PC-3 (cell line): ENCODE results near the gene AKNA. TPM values are rescaled to one million over a fixed set of nuclear protein-coding genes. Genes with fewer than 3 reads are reported as not detected.

Experiments
- ATAC-seq: fragments of 200-7000 bp; cut with Tn5 transposase; 2 replicates; pipeline ENCODE4 v1.9.1; 2020; ENCODE audit warnings: mild to moderate bottlenecking, moderate library complexity
- BruUV-seq: library from RNA; stranded (reverse); fragments of 400-500 nt; replicated peaks from 2 replicates; lab custom pipeline; 2021; lab: Mats Ljungman, UMichigan
- CTCF ChIA-PET: fragments of 300-600 bp; sonication (Branson Sonifier 250); formaldehyde crosslinking; loops from one replicate; lab custom pipeline; 2022; ENCODE audit warnings: antibody characterized with exemption; lab: Charles Lee
- POLR2A ChIA-PET: fragments of 300-600 bp; sonication (Branson Sonifier 250); formaldehyde crosslinking; loops from one replicate; lab custom pipeline; 2022; ENCODE audit warnings: antibody characterized with exemption; ENCODE audit not compliant: unreplicated experiment; lab: Charles Lee
- DNase-seq: peaks from one replicate; pipeline ENCODE4 v3.0.0-alpha.2; 2015
- H2AFZ ChIP-seq: fragments of 300-600 bp; sonication (generic); 2 replicates; pipeline ENCODE4 v1.6.0; 2016; ENCODE audit warnings: antibody characterized with exemption, low read length
- H3F3A ChIP-seq: fragments of 300-600 bp; sonication (generic); one replicate; pipeline ENCODE4 v1.6.0; 2017; ENCODE audit warnings: antibody characterized with exemption, low read length, control low read depth, mild to moderate bottlenecking; ENCODE audit not compliant: unreplicated experiment
- H3K27ac ChIP-seq: fragments of 300-600 bp; sonication (generic); 2 replicates; pipeline ENCODE4 v1.5.1; 2016; ENCODE audit warnings: mild to moderate bottlenecking, low read length
- H3K27me3 ChIP-seq: fragments of 300-600 bp; sonication (generic); 2 replicates; pipeline ENCODE4 v1.6.1; 2016; ENCODE audit warnings: low read length, mixed read lengths
- H3K36me3 ChIP-seq: fragments of 300-600 bp; sonication (generic); 2 replicates; pipeline ENCODE4 v1.6.1; 2016; ENCODE audit warnings: low read depth, mixed run types, low read length, mixed read lengths
- H3K4me1 ChIP-seq: fragments of 300-600 bp; sonication (generic); 2 replicates; pipeline ENCODE4 v1.5.1; 2016; ENCODE audit warnings: low read length; ENCODE audit not compliant: insufficient read depth
- H3K4me2 ChIP-seq: fragments of 300-600 bp; sonication (generic); 2 replicates; pipeline ENCODE4 v1.6.0; 2016; ENCODE audit warnings: low read length
- H3K4me3 ChIP-seq: fragments of 300-600 bp; sonication (generic); 2 replicates; pipeline ENCODE4 v1.5.1; 2016; ENCODE audit warnings: mild to moderate bottlenecking, low read length, mixed read lengths
- H3K79me2 ChIP-seq: fragments of 300-600 bp; sonication (generic); 2 replicates; pipeline ENCODE4 v1.6.1; 2017; ENCODE audit warnings: low read length, mixed read lengths
- H3K9ac ChIP-seq: fragments of 300-600 bp; sonication (generic); 2 replicates; pipeline ENCODE4 v1.6.0; 2016; ENCODE audit warnings: mild to moderate bottlenecking, low read length
- H3K9me2 ChIP-seq: fragments of 300-600 bp; sonication (generic); replicated peaks from 2 replicates; pipeline ENCODE4 v1.6.1; 2016; ENCODE audit warnings: mixed run types, low read length, mixed read lengths
- H3K9me3 ChIP-seq: fragments of 300-600 bp; sonication (generic); 2 replicates; pipeline ENCODE4 v1.6.1; 2016; ENCODE audit warnings: low read length, mixed read lengths
- H4K20me1 ChIP-seq: fragments of 300-600 bp; sonication (generic); 2 replicates; pipeline ENCODE4 v1.6.1; 2016; ENCODE audit warnings: low read length, mixed read lengths
- CTCF ChIP-seq: fragments of 300-600 bp; sonication (generic); conservative IDR thresholded peaks from 2 replicates; pipeline ENCODE4 v1.5.1; 2017; ENCODE audit warnings: antibody characterized with exemption, low read depth, mild to moderate bottlenecking, low read length
- EZH2 ChIP-seq: fragments of 300-600 bp; sonication (generic); IDR thresholded peaks from one replicate; pipeline ENCODE4 v1.6.1; 2017; ENCODE audit warnings: antibody characterized with exemption, mild to moderate bottlenecking, low read length; ENCODE audit not compliant: unreplicated experiment
- EZH2phosphoT487 ChIP-seq: fragments of 300-600 bp; sonication (generic); IDR thresholded peaks from 2 replicates; pipeline ENCODE4 v1.6.1; 2018; ENCODE audit warnings: mild to moderate bottlenecking, antibody characterized with exemption, low read length, borderline replicate concordance
- intact Hi-C: fragments of 100-400 bp; cut with micrococcal nuclease; formaldehyde crosslinking; loops from 2 replicates; pipeline ENCODE4 v1.9.0; 2023
- total RNA-seq: library from RNA; depleted of rRNA; stranded (reverse); fragments of >200 nt; gene quantifications from 2 replicates; pipeline ENCODE4 v1.2.3, GENCODE V29; 2014

Gene AKNA
- total RNA-seq, 1 experiment from 2014 or later = 9.1 TPM

GRCh38 chr9:114400772-114401171 lies 13.0 kb upstream of the AKNA start:
- no peak overlapping the region for H3K4me2 ChIP-seq
- no peaks in the 10 kb centered on the region for H3K9me3 ChIP-seq
- H3K36me3 ChIP-seq = no peaks in the 10 kb centered on the region
- no peak overlapping the region for H3K4me3 ChIP-seq
- TF ChIP-seq CTCF (no peak), EZH2 (no peak), EZH2phosphoT487 (no peak)
- intact Hi-C loops = loop anchor here (10.0 kb wide), 1 partner anchor 254 kb away; the partner anchor contains the start of gene TEX53
- no peaks in the 10 kb centered on the region for H3K9me2 ChIP-seq
- H3K9ac ChIP-seq = no peak overlapping the region
- peaks cover 7% of the 10 kb centered on the region; the same call in 1 of the 2 replicates for H3K4me1 ChIP-seq
- no TSS peak for BruUV-seq
- no peak for ATAC-seq
- H4K20me1 ChIP-seq = no peaks in the 10 kb centered on the region
- peaks cover 10% of the 10 kb centered on the region; the same call in 1 of the 2 replicates for H3K79me2 ChIP-seq
- no peaks in the 10 kb centered on the region for H3F3A ChIP-seq
- CTCF ChIA-PET = no interaction called here
- POLR2A ChIA-PET = no interaction called here
- H3K27me3 ChIP-seq = no peaks in the 10 kb centered on the region
- H3K27ac ChIP-seq = no peak overlapping the region
- no peak for DNase-seq
- no peak overlapping the region for H2AFZ ChIP-seq

DNA sequence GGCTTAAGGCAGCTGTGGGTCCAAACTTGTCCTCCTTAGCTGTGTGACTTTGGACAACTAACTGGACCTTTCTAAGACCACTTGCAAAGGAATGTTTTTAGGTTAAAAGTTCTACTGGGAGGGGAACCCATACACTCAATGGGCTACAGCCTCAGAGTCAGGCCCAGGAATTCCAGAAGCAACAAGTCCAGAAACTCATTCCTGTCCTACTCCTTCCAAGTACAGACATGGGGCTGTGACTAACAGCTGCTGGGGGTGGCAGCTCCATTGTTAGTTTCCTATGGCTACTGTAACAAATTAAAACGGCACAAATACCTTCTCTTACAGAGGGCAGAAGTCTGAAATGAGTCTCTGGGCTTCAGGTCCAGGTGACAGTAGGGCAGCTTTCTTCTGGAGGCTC lies 12.4 kb upstream of the AKNA start:
- intact Hi-C loops = loop anchor here (10.0 kb wide), 1 partner anchor 255 kb away; the partner anchor contains the start of gene TEX53
- ATAC-seq (no peak), DNase-seq (no peak)
- no peaks in the 10 kb centered on the region for H3K9me2 ChIP-seq
- H3K36me3 ChIP-seq = no peaks in the 10 kb centered on the region
- peaks cover 7% of the 10 kb centered on the region; the same call in 1 of the 2 replicates for H3K4me1 ChIP-seq
- H3K27me3 ChIP-seq = no peaks in the 10 kb centered on the region
- H3K9me3 ChIP-seq = no peaks in the 10 kb centered on the region
- BruUV-seq = no TSS peak
- no peak overlapping the region for H3K27ac ChIP-seq
- H3F3A ChIP-seq = no peaks in the 10 kb centered on the region
- no peak overlapping the region for H3K4me2 ChIP-seq
- H3K79me2 ChIP-seq = peaks cover 10% of the 10 kb centered on the region; the same call in 1 of the 2 replicates
- H2AFZ ChIP-seq = no peak overlapping the region
- ChIA-PET POLR2A (no interaction called here), CTCF (no interaction called here)
- no peak overlapping the region for H3K9ac ChIP-seq
- no peak for TF ChIP-seq EZH2
- no peak for TF ChIP-seq CTCF
- no peak for TF ChIP-seq EZH2phosphoT487
- no peaks in the 10 kb centered on the region for H4K20me1 ChIP-seq
- no peak overlapping the region for H3K4me3 ChIP-seq

DNA sequence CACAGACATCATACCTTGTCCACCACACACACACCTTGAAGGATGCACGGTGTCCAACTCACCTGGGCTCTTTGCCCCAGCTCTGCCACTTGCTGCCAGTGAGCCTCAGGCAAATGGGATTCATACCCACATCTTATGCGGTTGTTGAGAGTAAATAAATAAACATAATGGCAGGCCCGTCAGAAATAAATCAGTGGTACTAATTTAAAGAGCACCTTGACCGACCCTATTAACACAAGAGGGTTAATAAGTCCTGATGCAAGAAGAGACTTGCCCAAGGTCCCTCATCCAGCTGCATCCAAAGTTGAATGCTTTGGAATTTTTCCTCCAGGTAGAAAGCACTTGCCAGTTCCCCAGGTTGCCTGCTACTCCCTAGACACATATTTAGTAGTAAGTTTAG lies 11.6 kb upstream of the AKNA start:
- DNase-seq (no peak), ATAC-seq (no peak)
- no TSS peak for BruUV-seq
- intact Hi-C loops = no loop called here
- H3K4me3 ChIP-seq = no peak overlapping the region
- no peaks in the 10 kb centered on the region for H3F3A ChIP-seq
- peaks cover 7% of the 10 kb centered on the region; the same call in 1 of the 2 replicates for H3K4me1 ChIP-seq
- ChIA-PET CTCF (no interaction called here), POLR2A (no interaction called here)
- H3K27ac ChIP-seq = no peak overlapping the region
- H3K4me2 ChIP-seq = no peak overlapping the region
- no peak for TF ChIP-seq CTCF
- no peak for TF ChIP-seq EZH2
- TF ChIP-seq EZH2phosphoT487 = no peak
- H3K9me2 ChIP-seq = no peaks in the 10 kb centered on the region
- H3K79me2 ChIP-seq = peaks cover 10% of the 10 kb centered on the region; the same call in 1 of the 2 replicates
- no peaks in the 10 kb centered on the region for H3K27me3 ChIP-seq
- H3K36me3 ChIP-seq = no peaks in the 10 kb centered on the region
- H4K20me1 ChIP-seq = no peaks in the 10 kb centered on the region
- no peak overlapping the region for H2AFZ ChIP-seq
- no peak overlapping the region for H3K9ac ChIP-seq
- H3K9me3 ChIP-seq = no peaks in the 10 kb centered on the region
